Measurements from ENCODE around the gene TTYH2.

Gene TTYH2

DNA sequence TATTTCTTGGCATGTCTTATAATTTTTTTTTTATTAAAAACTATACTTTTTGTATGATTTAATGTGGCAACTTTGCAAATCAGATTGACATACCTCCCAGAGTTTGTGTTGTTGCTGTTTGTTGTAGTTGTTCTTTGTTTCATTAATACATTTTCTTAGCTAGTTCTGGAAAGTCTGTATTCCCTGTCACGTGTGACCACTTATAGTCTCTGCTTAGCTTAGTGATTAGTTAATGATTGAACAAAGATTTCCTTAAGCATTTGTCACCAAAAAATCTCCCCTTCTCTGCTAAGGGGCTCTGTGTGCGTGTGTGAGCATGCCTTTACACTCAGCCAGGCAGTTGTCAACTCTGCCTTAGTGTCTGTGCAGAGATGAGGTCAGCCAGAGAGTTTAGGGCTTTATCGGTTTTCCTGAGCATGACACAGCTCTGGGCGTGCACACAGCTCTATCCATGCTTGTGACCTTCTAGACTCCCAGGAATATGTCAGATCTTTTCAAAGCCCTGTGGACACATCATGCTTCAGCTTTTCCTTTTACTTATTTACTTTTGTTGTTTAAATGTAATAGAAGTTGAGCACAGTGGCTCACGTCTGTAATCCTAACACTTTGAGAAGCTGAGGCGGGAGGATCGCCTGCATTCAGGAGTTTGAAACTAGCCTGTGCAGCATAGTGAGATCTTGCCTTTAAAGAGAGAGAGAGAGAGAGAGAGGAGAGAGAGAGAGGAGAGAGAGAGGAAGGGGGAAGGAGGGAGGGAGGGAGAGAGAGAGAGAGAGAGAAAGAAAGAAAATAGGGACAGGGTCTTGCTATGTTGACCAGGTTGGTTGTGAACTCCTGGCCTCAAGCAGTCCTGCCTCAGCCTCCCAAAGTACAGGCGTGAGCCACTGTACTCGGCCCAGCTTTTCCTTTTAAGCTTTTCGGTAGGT, 82.5 kb downstream of the TTYH2 start:
- DNase-seq, result no peak

DNA sequence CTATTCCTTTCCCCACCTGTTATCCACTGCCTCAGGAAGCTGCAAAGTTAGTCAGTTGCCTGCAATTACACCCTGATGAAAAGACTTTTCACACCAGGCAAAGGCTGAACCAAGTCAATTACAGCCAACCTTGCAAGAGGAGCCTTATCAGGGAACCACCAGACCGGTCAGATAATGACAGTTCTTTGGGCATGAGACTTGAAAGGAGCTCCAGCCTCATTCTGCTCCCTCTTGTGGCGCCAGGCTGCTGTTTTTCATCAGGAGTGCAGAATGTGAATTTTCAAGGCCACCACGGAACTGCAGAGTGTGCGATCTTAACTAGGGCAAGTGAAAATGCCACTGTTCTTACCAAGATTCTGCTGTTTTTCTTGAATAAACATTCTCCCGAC, 83.2 kb downstream of the TTYH2 start:
- DNase-seq, result peak; percentile 73

DNA sequence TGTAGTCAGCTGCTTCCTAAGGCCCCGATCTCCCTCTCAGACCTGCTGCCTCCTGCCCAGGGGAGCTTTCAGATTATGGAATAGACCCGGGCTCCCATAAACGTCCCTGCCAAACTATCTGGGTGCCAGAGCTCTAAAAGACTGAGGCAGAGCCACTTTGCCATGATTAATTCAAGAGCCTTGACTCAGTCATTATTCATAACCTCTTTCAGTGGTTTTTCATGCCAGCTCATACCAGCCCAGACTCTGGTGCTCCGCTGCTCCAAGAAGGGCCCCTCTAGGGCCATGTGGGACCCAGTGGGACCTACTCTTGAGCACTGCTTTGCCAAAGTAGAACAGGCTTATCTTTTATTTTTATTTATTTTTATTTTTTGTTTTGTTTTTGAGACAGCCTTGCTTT, 84.6 kb downstream of the TTYH2 start:
- DNase-seq, result no peak

DNA sequence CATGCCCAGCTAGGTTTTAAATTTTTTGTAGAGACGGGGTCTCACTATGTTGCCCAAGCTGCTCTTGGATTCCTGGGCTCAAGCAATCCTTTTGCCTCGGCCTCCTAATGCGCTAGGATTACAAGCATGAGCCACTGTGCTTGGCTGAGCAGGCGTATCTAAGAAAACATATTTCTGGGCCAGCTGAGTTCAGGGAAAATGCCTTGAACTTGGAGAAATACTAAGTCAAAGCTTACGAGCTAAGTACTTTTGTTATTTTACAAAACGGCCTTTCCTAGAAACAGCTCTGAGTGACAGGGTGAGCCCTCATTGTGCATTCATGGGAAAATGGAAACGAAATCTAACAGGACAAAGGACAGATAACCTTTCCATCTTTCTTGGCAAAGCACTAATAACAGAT, 85.4 kb downstream of the TTYH2 start:
- no peak for DNase-seq

DNA sequence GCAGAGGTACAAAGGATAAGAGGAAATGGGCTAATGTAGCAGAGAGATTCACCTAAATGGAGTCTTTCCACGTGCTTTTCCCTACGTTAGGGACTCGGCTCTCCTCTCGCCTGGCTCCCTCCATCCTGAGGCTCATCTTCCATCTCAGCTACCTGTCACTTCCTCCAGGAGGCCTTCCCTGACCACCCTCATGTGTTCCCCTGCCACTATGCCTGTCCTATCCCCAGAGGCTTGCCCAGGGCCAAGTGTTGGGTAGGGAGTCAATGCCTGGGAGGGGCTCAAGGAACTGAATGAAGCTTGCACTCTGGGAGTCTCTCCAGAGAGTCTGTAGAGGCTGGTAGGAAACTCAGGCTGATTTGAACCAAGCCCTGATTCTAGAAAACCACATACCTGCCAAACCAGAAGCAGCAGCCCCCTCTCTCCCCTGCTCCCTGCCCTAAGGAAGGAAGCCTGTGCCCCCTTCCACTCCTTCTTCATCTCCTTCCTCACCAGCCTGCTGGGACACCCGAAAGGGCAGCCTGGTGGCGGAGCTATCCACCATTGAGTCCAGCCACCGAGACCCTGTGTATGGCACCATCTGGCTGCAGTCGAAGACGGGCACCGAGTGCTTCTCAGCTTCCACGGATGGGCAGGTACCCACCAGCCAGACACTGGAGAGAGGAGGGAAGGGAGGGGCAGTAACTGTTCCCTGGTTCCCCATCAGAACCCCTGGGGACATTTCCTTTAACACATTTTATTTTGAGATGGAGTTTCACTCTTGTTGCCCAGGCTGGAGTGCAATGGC, 86.0 kb downstream of the TTYH2 start:
- DNase-seq, result no peak

DNA sequence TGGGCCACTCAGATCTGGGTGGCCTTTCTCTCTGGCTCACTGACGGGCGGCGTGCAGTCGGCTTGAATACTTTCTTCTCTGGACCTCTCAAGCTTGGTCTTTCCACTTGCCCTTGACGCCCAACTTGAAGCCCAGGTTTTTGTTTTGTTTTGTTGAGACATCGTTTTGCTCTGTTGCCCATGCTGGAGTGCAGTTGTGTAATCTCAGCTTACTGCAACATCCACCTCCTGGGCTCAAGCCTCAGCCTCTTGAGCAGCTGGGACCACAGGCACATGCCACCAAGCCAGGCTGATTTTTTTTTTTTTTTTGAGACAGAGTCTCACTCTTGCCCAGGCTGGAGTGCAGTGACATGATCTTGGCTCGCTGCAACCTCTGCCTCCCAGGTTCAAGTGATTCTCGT, 89.9 kb downstream of the TTYH2 start:
- no peak for DNase-seq

DNA sequence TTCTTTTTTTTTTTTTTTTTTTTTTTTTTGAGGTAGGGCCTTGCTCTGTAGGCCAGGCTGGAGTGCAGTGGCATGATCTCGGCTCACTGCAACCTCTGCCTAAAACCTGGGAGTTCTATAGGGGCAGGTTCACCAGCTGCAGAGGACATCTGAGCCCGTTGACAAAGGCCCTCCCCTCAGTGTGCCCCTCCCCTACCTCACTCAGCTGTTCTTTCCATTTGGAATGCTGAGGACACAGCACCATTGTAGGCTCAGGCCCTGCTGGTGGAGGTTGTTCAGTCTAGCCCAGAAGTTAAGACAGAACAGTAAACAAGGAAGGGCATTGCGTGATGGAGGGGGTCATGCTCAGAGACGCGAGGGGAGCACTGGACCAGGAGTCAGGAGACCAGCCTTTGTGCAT, 90.8 kb downstream of the TTYH2 start:
- peak; percentile 21 for DNase-seq

DNA sequence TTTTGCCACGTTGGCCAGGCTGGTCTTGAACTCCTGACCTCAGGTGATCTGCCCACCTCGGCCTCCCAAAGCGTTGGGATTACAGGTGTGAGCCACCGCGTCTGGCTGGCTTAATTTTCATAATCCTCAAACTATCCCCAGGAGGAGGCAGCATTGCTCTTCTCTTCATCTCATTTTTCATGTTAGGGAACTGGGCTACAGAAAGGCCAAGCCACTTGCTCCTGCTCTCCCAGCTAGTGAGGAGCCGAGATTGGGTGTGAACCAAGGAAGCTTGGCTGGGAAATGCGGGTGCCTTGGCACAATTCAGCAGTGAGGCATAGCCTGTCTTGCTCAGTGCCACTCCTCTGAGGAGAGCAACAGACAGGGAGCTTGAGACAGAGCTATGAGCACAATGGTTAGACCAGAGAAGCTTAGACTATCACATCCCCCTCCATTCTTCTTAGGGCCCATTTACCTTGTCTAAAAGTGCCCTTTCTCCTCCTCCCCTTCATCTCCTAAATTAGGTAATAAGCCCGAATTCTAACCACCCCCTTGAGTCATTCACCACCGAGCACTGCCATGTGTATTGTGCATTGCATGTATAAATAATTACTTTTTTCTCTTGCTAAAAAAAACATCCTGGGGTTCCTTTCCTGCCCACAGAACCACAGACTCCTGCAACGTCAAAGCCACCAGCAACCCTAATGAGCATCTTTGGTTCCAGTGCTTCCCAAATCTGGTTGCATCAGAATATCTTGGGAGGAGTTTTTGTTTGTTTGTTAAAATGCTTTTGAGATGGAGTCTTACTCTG, 92.7 kb downstream of the TTYH2 start:
- peak; percentile 80 for DNase-seq

DNA sequence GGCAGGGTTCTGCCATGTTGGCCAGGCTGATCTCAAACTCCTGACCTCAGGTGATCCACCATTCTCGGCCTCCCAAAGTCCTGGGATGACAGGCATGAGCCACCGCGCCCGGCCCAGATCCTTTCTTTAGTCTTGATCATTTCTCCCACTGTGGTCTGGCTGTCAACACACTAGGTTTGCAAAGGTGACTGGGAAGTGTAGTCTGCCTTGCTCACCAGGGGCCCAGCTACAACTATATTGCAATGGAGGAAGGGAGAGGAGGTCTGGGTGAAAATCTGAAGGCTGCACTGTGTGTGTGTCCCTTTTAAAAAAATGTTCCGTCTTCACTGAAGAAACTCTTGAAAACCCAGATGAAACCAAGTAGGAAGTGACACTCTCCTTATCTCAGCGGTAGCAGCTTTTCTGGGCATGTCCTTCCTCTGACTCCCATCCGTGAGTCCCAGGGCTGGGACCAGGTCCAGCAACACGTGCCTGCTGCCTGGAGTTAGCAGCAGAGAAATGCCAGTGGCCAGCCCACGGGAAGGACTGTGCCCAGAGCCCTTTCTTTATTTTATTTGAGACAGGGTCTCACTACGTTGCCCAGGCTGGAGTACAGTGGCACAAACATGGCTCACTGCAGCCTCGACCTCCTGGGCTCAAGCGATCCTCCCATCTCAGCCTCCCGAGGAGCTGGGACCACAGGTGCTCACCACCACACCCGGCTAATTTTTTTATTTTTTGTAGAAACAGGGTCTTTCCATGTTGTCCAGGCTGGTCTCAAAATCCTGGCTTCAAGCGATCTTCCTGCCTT, 94.8 kb downstream of the TTYH2 start:
- no peak for DNase-seq

DNA sequence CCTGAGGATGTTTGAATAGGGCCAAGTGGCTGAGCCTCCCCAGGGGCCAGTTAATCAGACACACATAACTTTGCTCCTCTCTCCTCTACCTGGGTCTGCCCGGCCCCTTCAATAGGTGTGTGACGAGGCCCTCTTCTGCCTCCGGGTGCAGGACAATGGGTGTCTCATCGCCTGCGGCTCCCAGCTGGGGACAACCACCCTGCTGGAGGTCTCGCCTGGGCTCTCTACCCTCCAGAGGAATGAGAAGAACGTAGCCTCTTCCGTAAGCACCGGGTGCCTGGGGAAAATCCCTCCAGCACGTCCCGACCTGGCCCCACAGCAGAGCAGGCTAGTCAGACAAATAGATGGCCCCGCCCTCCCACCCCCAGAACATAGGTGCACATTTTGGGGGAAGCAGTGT, 96.5 kb downstream of the TTYH2 start:
- DNase-seq, result peak; percentile 39

All from NCI-H69 (cell line).